ENCODE results near the gene ZNF524.
A peak's percentile ranks its signal among the peaks of the same experiment; 100 is the strongest.
"Not testable (repeated sequence)": the region's sequence is repeated elsewhere in the genome, so short reads cannot be mapped to it uniquely, and the experiment has no call there.

ZNF524 gene, protein sequence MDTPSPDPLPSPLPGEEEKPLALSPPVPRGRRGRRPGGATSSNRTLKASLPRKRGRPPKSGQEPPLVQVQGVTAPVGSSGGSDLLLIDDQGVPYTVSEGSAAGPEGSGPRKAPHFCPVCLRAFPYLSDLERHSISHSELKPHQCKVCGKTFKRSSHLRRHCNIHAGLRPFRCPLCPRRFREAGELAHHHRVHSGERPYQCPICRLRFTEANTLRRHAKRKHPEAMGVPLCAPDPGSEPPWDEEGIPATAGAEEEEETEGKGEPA
- total RNA-seq: 17.7 to 19.8 reads per million in 2 donors

DNA sequence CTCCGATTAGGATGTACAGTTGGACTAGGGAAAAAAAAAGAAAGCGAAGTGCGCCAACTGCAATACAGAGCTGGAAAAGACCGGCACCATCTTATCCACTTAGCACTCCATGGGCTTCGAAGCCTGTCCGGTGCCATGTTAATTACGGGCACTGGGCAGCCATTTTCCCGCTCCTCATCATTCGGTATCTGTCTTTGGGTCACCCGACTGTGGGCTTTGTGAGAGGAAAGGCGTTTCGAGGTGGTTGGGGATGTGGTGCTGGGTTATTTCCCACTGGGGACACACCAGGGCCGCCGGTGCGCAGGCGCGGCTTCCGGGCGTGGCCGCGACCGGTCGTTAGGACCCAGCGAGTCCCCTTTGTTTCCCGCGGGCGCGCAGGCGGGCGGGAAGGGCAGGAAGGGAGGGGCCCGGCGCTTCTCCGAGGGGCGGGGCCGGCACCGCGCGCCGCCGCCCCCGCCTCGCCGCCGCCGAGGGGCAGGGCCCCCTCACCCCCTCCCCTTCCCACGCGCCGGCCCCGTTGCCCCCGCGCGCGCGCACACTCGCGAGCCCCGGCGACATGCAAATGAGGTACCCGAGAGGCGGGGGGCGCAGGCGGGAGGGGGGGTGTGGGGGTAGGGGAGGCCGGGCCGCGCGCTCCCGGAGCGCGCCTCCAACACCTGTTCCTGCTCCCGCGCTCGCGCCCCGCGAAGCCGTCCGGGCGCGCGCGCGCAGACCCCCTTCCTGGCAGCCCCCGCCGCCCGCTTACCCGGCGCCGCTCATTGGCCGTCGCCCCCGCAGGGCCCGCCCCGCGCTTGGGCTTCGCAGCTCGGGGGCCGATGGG, at the start of gene ZNF524:
TSS of gene ZNF524 (plus strand) at position 447 of the 820 bp plus-strand sequence. CDS start 1,825 bp downstream, outside the sequence.
- peak; percentile 77 for DNase-seq

- no peak for DNase-seq
These were observed 49.8 kb upstream of the ZNF524 start for GRCh38 chr19:55550321-55550650.

- no peak for DNase-seq
These were observed 47.9 kb upstream of the ZNF524 start for GRCh38 chr19:55552206-55552605.

- no peak for DNase-seq
These were observed 47.5 kb upstream of the ZNF524 start for GRCh38 chr19:55552620-55553019.

DNA sequence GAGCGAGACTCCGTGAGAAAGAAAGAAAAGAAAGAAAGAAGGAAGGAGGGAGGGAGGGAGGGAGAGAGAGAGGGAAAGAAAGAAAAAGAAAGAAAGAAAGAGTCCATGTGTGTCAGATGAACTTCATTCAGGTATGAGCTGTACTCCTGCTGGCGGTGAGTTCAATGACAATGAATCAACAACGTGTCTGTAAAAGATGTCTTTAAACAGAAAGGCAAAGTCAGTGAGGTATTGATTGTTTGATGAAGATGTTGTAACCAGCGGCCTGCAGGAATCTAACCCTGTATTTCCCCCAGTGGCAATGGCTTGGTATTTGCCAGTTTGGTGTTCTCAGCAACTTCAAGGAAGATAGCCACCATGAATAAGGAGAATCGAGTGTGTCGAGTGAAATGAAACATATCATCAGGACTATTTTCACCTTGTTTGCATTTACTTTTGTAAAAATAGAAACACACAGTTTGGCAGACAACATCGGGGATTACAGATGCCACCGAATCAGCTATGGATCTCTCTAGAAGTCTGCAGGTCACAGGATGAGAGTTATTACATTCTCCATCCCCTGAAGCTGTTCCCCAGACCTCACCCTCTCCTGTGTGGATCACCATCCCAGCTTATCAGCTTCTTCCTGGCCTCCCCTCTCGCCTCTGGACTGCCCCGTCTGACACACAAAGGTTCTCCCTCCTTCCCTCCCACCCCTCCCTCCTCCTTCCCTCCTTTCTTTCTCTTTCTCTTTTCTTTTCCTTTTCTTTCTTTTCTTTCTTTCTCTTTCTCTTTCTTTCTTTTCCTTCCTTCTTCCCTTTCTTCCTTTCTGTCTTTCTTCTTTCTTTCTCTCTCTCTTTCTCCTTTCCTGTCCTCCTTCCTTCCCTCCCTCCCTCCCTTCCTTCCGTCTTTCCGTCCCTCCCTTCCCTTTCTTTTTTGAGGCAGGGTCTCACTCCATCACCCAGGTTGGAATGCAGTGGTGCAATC, 46.6 kb upstream of the ZNF524 start:
- DNase-seq: no peak

DNA sequence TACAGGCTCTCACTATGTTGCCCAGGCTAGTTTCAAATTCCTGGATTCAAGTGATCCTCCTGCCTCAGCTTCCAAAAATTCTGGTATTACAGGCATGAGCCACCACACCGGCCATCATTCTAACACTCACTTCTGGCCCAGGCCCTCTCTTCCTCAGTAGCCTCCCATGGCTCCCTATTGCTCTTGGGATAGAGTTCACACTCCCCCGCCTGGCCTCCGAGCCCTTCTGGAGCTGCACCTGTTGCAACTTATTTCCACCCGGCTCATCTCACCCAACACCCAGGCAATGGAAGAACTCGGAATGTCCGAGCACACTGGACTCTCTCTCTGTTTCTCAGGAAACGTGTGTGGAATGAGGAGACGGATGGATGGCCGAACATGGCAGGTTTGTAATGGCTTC, 45.8 kb upstream of the ZNF524 start:
- DNase-seq: no peak

DNA sequence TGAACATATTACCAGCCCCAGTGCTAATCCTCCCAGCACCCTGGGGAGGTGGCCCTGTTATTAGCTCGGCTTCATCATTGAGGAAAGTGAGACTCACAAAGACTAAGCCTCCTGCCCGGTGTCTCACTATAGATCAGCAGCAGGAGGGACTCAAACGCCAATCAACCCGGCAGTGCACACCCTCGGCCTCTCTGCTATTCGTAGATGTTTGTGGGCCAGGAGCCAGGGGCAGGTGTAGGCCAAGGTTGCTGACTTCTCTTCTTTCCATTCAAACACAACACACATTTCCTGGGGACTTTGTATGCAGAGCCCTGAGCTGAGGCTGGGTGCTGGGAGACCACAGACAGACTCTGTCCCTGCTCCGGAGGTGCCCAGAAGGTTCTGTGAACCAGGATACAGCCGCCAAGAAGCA, 45.3 kb upstream of the ZNF524 start:
- no peak for DNase-seq

GRCh38 chr19:55559684-55560083, 40.4 kb upstream of the ZNF524 start:
- no peak for DNase-seq

- DNase-seq: no peak
These were observed 36.8 kb upstream of the ZNF524 start for GRCh38 chr19:55563261-55563690.

DNA sequence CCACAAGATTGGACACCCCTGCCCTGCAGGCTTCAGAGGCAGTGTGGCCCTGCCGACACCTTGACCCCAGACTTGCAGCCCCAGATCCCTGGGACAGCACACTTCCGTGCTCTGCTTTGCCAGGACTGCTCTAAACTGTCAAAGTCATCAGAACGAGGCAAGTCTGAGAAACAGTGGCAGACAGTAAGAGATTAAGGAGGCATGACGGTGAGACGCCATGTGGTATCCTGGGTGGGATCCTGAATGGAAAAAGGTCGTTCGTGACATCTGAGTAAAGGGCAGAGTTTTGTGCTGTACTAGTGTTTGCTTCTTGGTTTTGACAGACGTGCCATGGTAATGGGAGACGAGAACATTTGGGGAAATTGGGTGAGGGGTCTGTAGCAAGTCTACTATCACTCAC, 33.3 kb upstream of the ZNF524 start:
- no peak for DNase-seq

DNA sequence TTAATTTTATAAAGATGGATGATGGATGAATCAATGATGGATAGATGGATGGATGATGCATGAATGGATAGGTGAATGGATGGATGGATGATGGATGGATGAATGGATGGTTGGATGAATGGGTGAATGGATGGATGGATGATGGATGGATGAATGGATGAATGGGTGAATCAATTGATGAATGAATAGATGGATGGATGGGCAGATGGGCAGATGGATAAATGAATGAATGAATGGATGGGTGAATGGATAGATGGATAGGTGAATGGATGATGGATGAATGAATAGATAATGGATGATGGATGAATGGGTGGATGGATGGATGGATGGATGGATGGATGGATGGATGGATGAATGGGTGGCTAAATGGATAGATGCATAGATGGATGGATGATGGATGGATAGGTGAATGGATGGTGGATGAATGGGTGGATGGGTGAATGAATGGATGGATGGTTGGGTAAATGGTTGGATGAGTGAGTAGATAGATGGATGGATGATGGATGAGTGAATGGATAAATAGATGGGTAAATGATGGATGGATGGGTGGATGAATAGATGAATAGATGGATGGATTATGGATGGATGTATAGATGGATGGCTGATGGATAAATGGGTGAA, 32.3 kb upstream of the ZNF524 start:
- DNase-seq: no peak

GRCh38 chr19:55569477-55569876, 30.6 kb upstream of the ZNF524 start:
- not testable (repeated sequence) for DNase-seq

DNA sequence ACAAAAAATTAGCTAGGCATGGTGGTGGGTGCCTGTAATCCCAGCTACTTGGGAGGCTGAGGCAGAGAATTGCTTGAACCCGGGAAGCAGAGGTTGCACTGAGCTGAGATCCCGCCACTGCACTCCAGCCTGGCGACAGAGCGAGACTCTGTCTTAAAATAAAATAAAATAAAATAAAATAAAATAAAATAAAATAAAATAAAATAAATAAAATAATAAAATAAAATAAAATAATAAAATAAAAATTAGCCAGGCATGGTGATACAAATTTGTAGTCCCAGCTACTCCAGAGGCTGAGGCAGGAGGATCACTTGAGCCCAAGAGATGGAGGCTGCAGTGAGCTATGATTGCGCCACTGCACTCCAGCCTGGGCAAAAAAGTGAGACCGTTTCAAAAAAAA, 26.2 kb upstream of the ZNF524 start:
- DNase-seq: not testable (repeated sequence)

- no peak for DNase-seq
These were observed 23.3 kb upstream of the ZNF524 start for GRCh38 chr19:55576746-55577145.

DNA sequence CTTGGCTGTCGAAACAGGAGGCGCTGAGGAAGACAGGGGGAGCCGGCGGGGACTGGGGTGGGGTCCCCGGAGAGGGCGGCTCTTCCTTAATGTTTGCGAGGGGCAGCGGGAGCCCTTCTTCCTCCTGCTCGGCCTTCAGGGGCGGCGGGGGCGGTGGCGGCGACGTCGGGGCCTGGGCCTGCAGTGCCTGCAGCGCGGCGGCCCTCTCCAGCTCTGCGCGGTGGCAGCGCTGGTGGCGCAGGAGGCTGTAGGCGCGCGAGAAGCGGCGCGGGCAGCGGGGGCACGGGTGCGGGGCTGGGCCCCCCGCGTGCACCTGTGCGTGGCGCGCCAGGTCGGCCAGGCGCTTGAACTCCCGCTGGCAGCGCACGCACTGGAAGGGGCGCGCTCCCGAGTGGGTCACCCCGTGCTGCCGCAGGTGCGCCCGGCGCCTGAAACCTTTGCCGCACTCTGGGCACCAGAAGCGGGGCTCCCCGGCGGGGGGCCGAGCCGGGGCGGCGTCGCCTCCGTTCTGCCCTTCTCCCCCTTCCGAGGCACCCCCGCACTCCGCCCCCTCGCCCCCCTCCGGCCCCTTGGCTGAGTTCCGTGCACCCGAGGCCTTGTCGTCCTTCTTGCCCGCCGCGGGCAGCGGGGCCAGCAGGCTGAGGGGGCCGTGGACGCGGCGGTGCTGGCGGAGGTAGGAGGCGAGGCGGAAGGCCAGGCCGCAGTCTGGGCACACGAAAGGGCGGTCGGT, 21.9 kb upstream of the ZNF524 start:
- no peak for DNase-seq

GRCh38 chr19:55578761-55579747, 21.0 kb upstream of the ZNF524 start:
- DNase-seq: no peak

DNA sequence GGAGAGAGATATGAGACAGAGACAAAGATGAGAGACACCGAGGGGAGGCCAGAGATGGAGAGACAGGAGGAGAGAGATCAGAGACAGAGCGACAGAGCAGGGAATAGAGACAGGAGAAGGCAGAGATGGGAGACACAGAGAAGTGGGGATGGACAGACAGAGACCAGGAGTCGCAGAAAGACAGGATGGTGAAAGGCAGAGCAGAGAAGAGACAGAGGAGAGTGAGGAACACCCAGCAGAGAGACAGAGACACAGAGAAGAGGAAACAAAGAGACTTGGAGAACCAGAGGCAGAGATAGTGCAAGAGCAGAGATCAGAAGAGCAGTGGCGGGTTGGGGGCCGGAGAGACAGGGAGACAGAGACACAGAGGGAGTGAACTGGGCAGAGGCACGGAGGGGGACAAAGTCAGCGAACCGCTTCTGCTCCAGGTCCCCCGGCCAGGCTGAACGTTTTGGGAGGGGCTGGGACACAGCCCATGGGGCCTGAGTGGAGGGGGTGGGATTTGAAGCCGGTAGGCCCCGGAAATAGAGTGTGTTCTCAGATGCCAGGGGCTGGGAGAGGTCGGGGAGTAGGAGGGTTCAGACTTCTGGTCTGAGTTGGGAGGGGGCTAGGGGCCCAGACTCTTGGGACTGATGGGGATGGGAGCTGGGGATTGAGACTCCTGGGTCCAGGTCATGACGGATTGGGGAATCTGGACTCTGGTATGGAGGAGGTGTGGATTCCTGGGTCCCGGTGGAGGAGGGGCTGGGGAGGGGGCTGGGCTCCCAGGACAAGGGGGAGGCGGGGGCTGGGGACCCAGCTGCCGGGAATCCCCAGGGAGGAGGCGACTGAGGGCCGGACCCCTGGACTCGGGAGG, 20.1 kb upstream of the ZNF524 start:
- DNase-seq: no peak

DNA sequence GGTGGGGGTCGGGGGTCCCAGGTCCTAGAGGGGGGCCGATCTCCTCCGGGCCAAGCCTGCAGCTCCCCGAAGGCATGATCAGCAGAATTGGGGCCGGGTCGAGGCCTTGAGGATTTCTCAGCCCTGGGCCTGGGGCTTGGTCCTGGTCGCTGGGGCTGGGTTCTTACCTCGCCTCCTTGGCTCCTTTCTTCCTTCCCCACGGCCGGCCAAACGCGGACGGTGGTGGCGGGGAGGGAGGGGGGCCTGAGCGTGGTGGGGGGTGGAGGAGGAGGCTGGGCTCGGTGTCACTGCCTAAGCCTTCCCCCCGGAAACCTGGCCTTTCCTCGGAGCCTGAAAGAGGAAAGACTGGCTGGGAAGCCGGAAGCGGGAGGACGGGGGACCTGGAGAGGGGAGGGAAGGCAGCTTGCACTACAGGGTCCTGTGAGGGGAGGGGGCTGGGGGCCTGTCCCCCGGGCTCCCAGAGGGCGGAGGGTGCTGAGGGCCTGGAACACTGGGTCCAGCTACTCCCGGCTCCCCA, 19.4 kb upstream of the ZNF524 start, which contains the start of gene ZNF579:
TSS of gene ZNF579 (minus strand) at position 221 of the 517 bp plus-strand sequence. CDS start 1,209 bp downstream, outside the sequence.
- no peak for DNase-seq

DNA sequence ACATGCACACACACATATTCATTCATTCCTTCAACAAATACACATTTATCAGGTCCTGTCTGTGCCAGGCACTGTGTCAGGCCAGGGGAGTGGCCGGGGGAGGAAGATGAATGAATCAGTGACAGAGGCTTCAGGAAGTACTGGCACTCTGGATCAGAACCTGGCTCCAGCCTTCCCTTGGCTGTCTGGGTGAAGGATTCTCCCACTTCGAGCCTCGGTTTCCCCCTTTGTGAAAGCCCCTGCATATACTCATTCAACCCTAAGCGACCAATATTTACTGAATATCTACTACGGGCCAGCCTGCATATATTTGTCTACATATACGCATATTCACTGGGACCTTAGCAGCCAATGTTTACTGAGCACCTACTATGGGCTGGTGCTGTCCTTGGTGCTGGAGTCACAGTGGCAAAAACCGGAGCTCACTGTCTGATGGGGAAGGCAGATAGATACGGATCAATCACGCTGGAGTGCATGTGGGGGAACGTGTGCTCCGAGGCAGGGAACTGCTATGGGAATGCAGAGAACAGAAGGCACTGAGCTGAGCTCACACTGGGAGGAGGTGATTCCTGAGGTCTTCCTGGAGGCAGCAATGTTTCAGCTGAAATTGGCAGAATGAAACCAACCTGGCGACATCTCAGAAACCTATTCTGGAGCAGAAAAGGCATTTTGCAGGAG, 18.8 kb upstream of the ZNF524 start:
- DNase-seq: no peak
